EL (cell line): ENCODE results near the gene ABCC4.

Source experiments
- DNase-seq: peaks from one replicate; pipeline ENCODE4 v3.0.0-alpha.2; 2016

Gene ABCC4

GRCh38 chr13:95151942-95152587 lies 149.2 kb downstream of the ABCC4 start:
- no peak for DNase-seq

- DNase-seq, result no peak
These were observed 150.7 kb downstream of the ABCC4 start for GRCh38 chr13:95150555-95150954.

GRCh38 chr13:95146486-95146885 lies 154.8 kb downstream of the ABCC4 start:
- no peak for DNase-seq

- DNase-seq, result no peak
These were observed 155.7 kb downstream of the ABCC4 start for GRCh38 chr13:95145587-95145986.

GRCh38 chr13:95140502-95140901 lies 160.7 kb downstream of the ABCC4 start:
- no peak for DNase-seq

GRCh38 chr13:95138876-95139585 lies 162.2 kb downstream of the ABCC4 start:
- no peak for DNase-seq

- DNase-seq, result peak; percentile 5
These were observed 164.2 kb downstream of the ABCC4 start for GRCh38 chr13:95137096-95137495.

GRCh38 chr13:95136638-95137037 lies 164.6 kb downstream of the ABCC4 start:
- DNase-seq, result no peak

GRCh38 chr13:95133498-95133897 lies 167.8 kb downstream of the ABCC4 start:
- no peak for DNase-seq

GRCh38 chr13:95129004-95129403 lies 172.2 kb downstream of the ABCC4 start:
- no peak for DNase-seq

- no peak for DNase-seq
These were observed 173.1 kb downstream of the ABCC4 start for GRCh38 chr13:95128045-95128643.

- DNase-seq, result no peak
These were observed 176.3 kb downstream of the ABCC4 start for GRCh38 chr13:95124959-95125358.

GRCh38 chr13:95123726-95124125 lies 177.5 kb downstream of the ABCC4 start:
- no peak for DNase-seq

- peak; percentile 51 for DNase-seq
These were observed 179.2 kb downstream of the ABCC4 start for GRCh38 chr13:95122063-95122462.

GRCh38 chr13:95121516-95121915 lies 179.7 kb downstream of the ABCC4 start:
- DNase-seq, result peak; percentile 40

GRCh38 chr13:95120650-95121049 lies 180.6 kb downstream of the ABCC4 start:
- DNase-seq, result no peak

- DNase-seq, result no peak
These were observed 182.5 kb downstream of the ABCC4 start for GRCh38 chr13:95118541-95119324.

- DNase-seq, result no peak
These were observed 184.2 kb downstream of the ABCC4 start for GRCh38 chr13:95117092-95117491.

- DNase-seq, result no peak
These were observed 185.7 kb downstream of the ABCC4 start for GRCh38 chr13:95115525-95115924.

- DNase-seq, result no peak
These were observed 187.7 kb downstream of the ABCC4 start for GRCh38 chr13:95113601-95114000.

GRCh38 chr13:95112883-95113282 lies 188.4 kb downstream of the ABCC4 start:
- DNase-seq, result no peak

- no peak for DNase-seq
These were observed 189.6 kb downstream of the ABCC4 start for GRCh38 chr13:95111608-95112007.

GRCh38 chr13:95106562-95106961 lies 194.7 kb downstream of the ABCC4 start:
- peak; percentile 4 for DNase-seq
